Astrocyte (in vitro differentiated cells and primary cell): Measurements from ENCODE around the gene COPZ1. TPM values are rescaled to one million over a fixed set of nuclear protein-coding genes. Genes with fewer than 3 reads are reported as not detected.

Experiments
- DNase-seq: peaks from one replicate; pipeline ENCODE4 v3.0.0-alpha.2; 2010; ENCODE audit warnings: low read depth
- FAIRE-seq: peaks from 2 replicates; lab custom pipeline; 2011; peaks lifted over from hg19 to GRCh38; lab: Jason Lieb, UNC
- H2AFZ ChIP-seq: 2 replicates; pipeline ENCODE4 v1.6.0; 2012; ENCODE audit warnings: low read depth, low read length, inconsistent platforms
- H3K27ac ChIP-seq: 2 replicates; pipeline ENCODE4 v1.5.1; 2011; ENCODE audit warnings: low read depth, low read length, inconsistent platforms
- H3K27me3 ChIP-seq: 2 replicates; pipeline ENCODE4 v1.6.0; 2011; ENCODE audit warnings: low read length, inconsistent platforms; ENCODE audit not compliant: insufficient read depth
- H3K36me3 ChIP-seq: 2 replicates; pipeline ENCODE4 v1.5.1; 2011; ENCODE audit warnings: low read length, inconsistent platforms; ENCODE audit not compliant: insufficient read depth
- H3K4me1 ChIP-seq: 2 replicates; pipeline ENCODE4 v1.5.1; 2011; ENCODE audit warnings: low read length, inconsistent platforms; ENCODE audit not compliant: insufficient read depth
- H3K4me2 ChIP-seq: 2 replicates; pipeline ENCODE4 v1.6.0; 2012; ENCODE audit warnings: low read length, inconsistent platforms
- H3K4me3 ChIP-seq: 2 replicates; pipeline ENCODE4 v1.5.1; 2011; ENCODE audit warnings: low read depth, mild to moderate bottlenecking, low read length, inconsistent platforms; ENCODE audit not compliant: insufficient read depth
- H3K79me2 ChIP-seq: 2 replicates; pipeline ENCODE4 v1.6.0; 2012; ENCODE audit warnings: mild to moderate bottlenecking, low read length, inconsistent platforms; ENCODE audit not compliant: insufficient read depth
- H3K9ac ChIP-seq: 2 replicates; pipeline ENCODE4 v1.6.0; 2012; ENCODE audit warnings: mild to moderate bottlenecking, low read length, inconsistent platforms
- H3K9me3 ChIP-seq: 2 replicates; pipeline ENCODE4 v1.5.1; 2012; ENCODE audit warnings: low read depth, mild to moderate bottlenecking, low read length, inconsistent platforms; ENCODE audit not compliant: insufficient read depth
- H4K20me1 ChIP-seq: 2 replicates; pipeline ENCODE4 v1.6.0; 2012; ENCODE audit warnings: low read length, inconsistent platforms; ENCODE audit not compliant: insufficient read depth
- H3K27ac Mint-ChIP-seq: one replicate; pipeline ENCODE4 v1.8.0; 2021; ENCODE audit warnings: mild to moderate bottlenecking, mixed read lengths; ENCODE audit not compliant: unreplicated experiment
- H3K27me3 Mint-ChIP-seq: one replicate; pipeline ENCODE4 v1.8.0; 2021; ENCODE audit warnings: low read depth, mixed read lengths; ENCODE audit not compliant: unreplicated experiment
- H3K36me3 Mint-ChIP-seq: one replicate; pipeline ENCODE4 v1.8.0; 2021; ENCODE audit warnings: low read depth, mixed read lengths; ENCODE audit not compliant: unreplicated experiment
- H3K4me1 Mint-ChIP-seq: one replicate; pipeline ENCODE4 v1.8.0; 2021; ENCODE audit warnings: low read depth, mixed read lengths; ENCODE audit not compliant: unreplicated experiment
- H3K4me3 Mint-ChIP-seq: one replicate; pipeline ENCODE4 v1.8.0; 2021; ENCODE audit warnings: mild to moderate bottlenecking, moderate library complexity, mixed read lengths; ENCODE audit not compliant: unreplicated experiment
- H3K9me3 Mint-ChIP-seq: one replicate; pipeline ENCODE4 v1.8.0; 2021; ENCODE audit warnings: mild to moderate bottlenecking, mixed read lengths; ENCODE audit not compliant: unreplicated experiment
- CTCF ChIP-seq: IDR thresholded peaks from 2 replicates; pipeline ENCODE4 v1.5.1; 2011; ENCODE audit warnings: low read depth, mild to moderate bottlenecking, inconsistent platforms, low read length, moderate library complexity; ENCODE audit not compliant: insufficient read depth
- EZH2 ChIP-seq: IDR thresholded peaks from 2 replicates; pipeline ENCODE4 v1.6.1; 2012; ENCODE audit warnings: mild to moderate bottlenecking, low read length, inconsistent platforms; ENCODE audit not compliant: insufficient read depth
- total RNA-seq: library from RNA; stranded (reverse); gene quantifications from 2 replicates; pipeline ENCODE4 v1.2.1, GENCODE V29; 2021

Gene COPZ1
- total RNA-seq, 1 donor from 2014 or later = 136 TPM

- TF ChIP-seq EZH2 = no peak
- no peak for TF ChIP-seq CTCF
- no peak for FAIRE-seq
- Histone ChIP-seq H3K79me2 (no peaks in the 10 kb centered on the region), H3K4me3 (no peak overlapping the region), H3K4me1 (peaks cover 9% of the 10 kb centered on the region), H3K27me3 (peaks cover 25% of the 10 kb centered on the region), H2AFZ (no peak overlapping the region), H3K9me3 (no peaks in the 10 kb centered on the region), H4K20me1 (no peaks in the 10 kb centered on the region), H3K4me2 (no peak overlapping the region), H3K27ac (no peak overlapping the region), H3K9ac (no peak overlapping the region), H3K36me3 (no peaks in the 10 kb centered on the region)
- Mint-ChIP-seq H3K4me3 (no peak overlapping the region), H3K9me3 (no peaks in the 10 kb centered on the region), H3K4me1 (peaks cover 12% of the 10 kb centered on the region), H3K27me3 (peaks cover 26% of the 10 kb centered on the region), H3K36me3 (no peaks in the 10 kb centered on the region), H3K27ac (no peak overlapping the region)
- no peak for DNase-seq
Measured at GRCh38 chr12:54296393-54297099, 28.4 kb upstream of the COPZ1 start.

- DNase-seq (no peak), FAIRE-seq (no peak)
- H3K27me3 Mint-ChIP-seq = peaks cover 28% of the 10 kb centered on the region
- no peak overlapping the region for H3K4me2 ChIP-seq
- H3K79me2 ChIP-seq = no peaks in the 10 kb centered on the region
- H3K36me3 ChIP-seq = no peaks in the 10 kb centered on the region
- H4K20me1 ChIP-seq = no peaks in the 10 kb centered on the region
- no peaks in the 10 kb centered on the region for H3K9me3 Mint-ChIP-seq
- peaks cover 9% of the 10 kb centered on the region for H3K4me1 ChIP-seq
- no peak overlapping the region for H3K27ac ChIP-seq
- no peaks in the 10 kb centered on the region for H3K36me3 Mint-ChIP-seq
- no peak overlapping the region for H3K9ac ChIP-seq
- H3K4me1 Mint-ChIP-seq = peaks cover 12% of the 10 kb centered on the region
- no peak for TF ChIP-seq CTCF
- no peak for TF ChIP-seq EZH2
- H3K9me3 ChIP-seq = no peaks in the 10 kb centered on the region
- no peak overlapping the region for H2AFZ ChIP-seq
- no peak overlapping the region for H3K4me3 Mint-ChIP-seq
- no peak overlapping the region for H3K27ac Mint-ChIP-seq
- H3K4me3 ChIP-seq = no peak overlapping the region
- H3K27me3 ChIP-seq = peaks cover 39% of the 10 kb centered on the region
Measured at GRCh38 chr12:54298904-54299303, 26.0 kb upstream of the COPZ1 start.

- DNase-seq = no peak
- Mint-ChIP-seq H3K27me3 (peaks cover 33% of the 10 kb centered on the region), H3K4me1 (peaks cover 14% of the 10 kb centered on the region), H3K9me3 (no peaks in the 10 kb centered on the region), H3K4me3 (no peak overlapping the region), H3K36me3 (no peaks in the 10 kb centered on the region), H3K27ac (peak overlapping the region; percentile 63)
- Histone ChIP-seq H3K4me2 (peak overlapping the region; percentile 81), H3K9ac (no peak overlapping the region), H4K20me1 (no peaks in the 10 kb centered on the region), H3K9me3 (no peaks in the 10 kb centered on the region), H3K4me1 (peaks cover 9% of the 10 kb centered on the region), H3K4me3 (no peak overlapping the region), H3K36me3 (no peaks in the 10 kb centered on the region), H2AFZ (no peak overlapping the region), H3K79me2 (no peaks in the 10 kb centered on the region), H3K27ac (no peak overlapping the region), H3K27me3 (peaks cover 43% of the 10 kb centered on the region)
- FAIRE-seq = no peak
- TF ChIP-seq EZH2 = no peak
- no peak for TF ChIP-seq CTCF
Measured at GRCh38 chr12:54299515-54300224, 25.3 kb upstream of the COPZ1 start.
